Ovary (tissue), 3 donors: ENCODE data around the gene SH2D7.

Experiments
- EP300 ChIP-seq: sonication (generic); formaldehyde crosslinking; IDR thresholded peaks from one replicate; pipeline ENCODE4 v1.6.1; 2017; ENCODE audit warnings: antibody characterized with exemption
- POLR2A ChIP-seq: fragments of 450-650 bp; IDR thresholded peaks from one replicate; pipeline ENCODE4 v1.6.1; 2017; ENCODE audit warnings: antibody characterized with exemption, mild to moderate bottlenecking, moderate library complexity
- TF ChIP-seq, protein P1 (sequence below), 3 donors: fragments of 450-650 bp in 2 of 3; fragments of 200-600 bp in 1 of 3; IDR thresholded peaks; one replicate each; pipeline versions ENCODE4 v1.5.1 to v1.8.0; 2016 to 2022; ENCODE audit warnings: antibody characterized with exemption in 3 of 3, mild to moderate bottlenecking in 1 of 3
- donor health status: DM: no; HTN: no; CAD: no.

DNA sequence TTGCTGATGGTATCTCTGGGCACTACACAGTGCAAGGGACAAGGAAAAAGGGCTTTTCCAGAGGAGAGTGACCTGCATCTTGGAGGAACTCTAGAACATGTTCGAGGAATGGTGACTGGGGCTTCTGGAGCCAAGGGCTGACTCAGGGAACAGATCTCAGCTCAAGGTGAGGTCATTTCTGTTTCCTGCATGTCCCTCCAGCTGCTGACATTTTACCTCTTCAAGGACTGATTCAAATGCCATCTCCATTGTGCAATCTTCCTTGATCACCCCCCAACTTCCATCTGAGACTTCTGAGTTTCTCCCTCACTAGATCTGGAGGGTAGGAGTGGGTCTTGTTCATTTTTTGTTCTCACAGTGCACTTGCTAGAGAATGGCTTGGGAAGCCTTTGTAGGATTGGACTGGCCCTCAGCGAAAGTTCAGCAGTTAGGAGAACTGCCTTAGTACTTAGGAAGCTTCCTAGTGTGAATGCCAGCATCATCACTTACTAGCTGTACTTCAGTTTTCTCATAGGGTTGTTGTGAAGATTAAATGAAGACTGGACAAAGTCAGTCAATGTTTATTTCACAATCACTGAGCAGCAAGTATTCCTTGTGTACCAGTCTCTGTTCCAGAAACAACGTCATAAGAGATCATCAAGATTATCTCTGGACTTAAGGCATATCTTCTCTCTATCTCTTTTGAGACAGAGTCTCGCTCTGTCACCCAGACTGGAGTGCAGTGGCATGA lies 54.2 kb downstream of the SH2D7 start:
- TF ChIP-seq, protein P1, sequence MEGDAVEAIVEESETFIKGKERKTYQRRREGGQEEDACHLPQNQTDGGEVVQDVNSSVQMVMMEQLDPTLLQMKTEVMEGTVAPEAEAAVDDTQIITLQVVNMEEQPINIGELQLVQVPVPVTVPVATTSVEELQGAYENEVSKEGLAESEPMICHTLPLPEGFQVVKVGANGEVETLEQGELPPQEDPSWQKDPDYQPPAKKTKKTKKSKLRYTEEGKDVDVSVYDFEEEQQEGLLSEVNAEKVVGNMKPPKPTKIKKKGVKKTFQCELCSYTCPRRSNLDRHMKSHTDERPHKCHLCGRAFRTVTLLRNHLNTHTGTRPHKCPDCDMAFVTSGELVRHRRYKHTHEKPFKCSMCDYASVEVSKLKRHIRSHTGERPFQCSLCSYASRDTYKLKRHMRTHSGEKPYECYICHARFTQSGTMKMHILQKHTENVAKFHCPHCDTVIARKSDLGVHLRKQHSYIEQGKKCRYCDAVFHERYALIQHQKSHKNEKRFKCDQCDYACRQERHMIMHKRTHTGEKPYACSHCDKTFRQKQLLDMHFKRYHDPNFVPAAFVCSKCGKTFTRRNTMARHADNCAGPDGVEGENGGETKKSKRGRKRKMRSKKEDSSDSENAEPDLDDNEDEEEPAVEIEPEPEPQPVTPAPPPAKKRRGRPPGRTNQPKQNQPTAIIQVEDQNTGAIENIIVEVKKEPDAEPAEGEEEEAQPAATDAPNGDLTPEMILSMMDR (IDR thresholded peaks at IDR 0.05), result no peak
- TF ChIP-seq POLR2A (no peak), EP300 (no peak)
